Fibroblast of pulmonary artery (primary cell): ENCODE data around the gene ARCN1.

Experiments
- DNase-seq: peaks from one replicate; pipeline ENCODE4 v3.0.0-alpha.2; 2010; ENCODE audit warnings: low read depth
- H3K4me3 ChIP-seq: replicated peaks from 2 replicates; pipeline ENCODE4 v1.5.1; 2011; ENCODE audit warnings: low read depth, mild to moderate bottlenecking, control low read depth, low read length, moderate library complexity
- TF ChIP-seq, protein P1 (sequence below): IDR thresholded peaks from 2 replicates; pipeline ENCODE4 v1.5.1; 2011; ENCODE audit warnings: mild to moderate bottlenecking, control low read depth, low read length, inconsistent platforms; ENCODE audit errors: missing control alignments

Gene ARCN1

DNA sequence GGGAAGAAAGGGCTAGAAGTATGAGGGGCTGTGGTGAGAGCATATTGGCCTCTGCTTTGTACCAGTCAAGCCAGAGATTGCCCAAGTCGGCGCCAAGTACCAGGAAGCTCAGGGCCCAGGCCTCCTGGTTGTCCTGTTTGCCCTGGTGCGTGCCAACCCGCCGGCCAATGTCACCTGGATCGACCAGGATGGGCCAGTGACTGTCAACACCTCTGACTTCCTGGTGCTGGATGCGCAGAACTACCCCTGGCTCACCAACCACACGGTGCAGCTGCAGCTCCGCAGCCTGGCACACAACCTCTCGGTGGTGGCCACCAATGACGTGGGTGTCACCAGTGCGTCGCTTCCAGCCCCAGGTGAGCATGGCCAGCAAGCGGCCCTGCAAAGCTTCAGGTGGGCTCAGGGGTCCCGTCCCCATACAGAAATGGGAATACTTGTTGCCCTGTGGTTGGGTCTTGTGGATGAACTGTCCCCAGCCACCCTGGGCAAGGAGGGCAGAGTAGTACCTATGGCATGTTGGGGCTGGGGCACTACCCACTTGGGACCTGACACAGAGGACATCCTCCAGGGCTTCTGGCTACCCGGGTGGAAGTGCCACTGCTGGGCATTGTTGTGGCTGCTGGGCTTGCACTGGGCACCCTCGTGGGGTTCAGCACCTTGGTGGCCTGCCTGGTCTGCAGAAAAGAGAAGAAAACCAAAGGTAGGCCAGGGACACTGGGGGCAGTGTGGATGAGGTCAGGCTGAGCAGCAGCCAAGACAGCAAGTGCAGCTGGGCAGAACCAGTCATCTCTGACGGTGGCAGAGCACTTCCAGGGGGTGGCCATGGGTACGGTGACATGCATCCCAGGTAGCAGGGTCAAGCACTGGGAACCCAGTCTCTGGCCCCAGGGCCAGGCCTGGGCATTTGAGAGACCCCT lies 39.1 kb upstream of the ARCN1 start:
- TF ChIP-seq, protein P1, sequence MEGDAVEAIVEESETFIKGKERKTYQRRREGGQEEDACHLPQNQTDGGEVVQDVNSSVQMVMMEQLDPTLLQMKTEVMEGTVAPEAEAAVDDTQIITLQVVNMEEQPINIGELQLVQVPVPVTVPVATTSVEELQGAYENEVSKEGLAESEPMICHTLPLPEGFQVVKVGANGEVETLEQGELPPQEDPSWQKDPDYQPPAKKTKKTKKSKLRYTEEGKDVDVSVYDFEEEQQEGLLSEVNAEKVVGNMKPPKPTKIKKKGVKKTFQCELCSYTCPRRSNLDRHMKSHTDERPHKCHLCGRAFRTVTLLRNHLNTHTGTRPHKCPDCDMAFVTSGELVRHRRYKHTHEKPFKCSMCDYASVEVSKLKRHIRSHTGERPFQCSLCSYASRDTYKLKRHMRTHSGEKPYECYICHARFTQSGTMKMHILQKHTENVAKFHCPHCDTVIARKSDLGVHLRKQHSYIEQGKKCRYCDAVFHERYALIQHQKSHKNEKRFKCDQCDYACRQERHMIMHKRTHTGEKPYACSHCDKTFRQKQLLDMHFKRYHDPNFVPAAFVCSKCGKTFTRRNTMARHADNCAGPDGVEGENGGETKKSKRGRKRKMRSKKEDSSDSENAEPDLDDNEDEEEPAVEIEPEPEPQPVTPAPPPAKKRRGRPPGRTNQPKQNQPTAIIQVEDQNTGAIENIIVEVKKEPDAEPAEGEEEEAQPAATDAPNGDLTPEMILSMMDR: no peak
- no peak overlapping the region for H3K4me3 ChIP-seq
- DNase-seq: no peak

DNA sequence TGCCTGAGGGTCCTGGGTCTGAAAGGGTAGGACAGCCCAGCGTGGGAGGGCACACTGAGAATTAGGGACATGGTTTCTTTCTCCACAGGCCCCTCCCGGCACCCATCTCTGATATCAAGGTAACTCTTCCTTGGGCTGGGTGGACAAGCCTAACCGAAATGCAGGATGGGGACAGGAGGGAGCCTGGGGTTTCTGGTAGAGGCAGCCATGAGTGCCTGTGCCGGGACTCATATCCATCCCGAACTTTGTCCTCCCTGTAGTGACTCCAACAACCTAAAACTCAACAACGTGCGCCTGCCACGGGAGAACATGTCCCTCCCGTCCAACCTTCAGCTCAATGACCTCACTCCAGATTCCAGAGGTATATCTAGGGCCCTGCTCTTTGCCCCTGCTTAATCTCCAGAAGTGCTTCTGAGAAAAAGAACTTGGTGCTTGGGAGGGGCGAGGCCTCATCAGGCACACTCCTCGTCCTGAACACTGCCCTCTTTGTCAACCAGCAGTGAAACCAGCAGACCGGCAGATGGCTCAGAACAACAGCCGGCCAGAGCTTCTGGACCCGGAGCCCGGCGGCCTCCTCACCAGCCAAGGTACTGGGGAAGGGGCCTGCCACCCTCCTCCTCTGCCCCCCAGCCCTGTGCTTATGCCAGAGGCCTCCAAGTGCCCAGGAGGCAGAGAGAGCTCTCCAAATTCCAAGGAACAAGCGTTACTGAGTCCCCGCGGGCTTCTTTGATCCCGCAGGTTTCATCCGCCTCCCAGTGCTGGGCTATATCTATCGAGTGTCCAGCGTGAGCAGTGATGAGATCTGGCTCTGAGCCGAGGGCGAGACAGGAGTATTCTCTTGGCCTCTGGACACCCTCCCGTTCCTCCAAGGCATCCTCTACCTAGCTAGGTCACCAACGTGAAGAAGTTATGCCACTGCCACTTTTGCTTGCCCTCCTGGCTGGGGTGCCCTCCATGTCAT lies 38.2 kb upstream of the ARCN1 start:
- no peak for DNase-seq
- TF ChIP-seq, protein P1: no peak
- H3K4me3 ChIP-seq: no peak overlapping the region

DNA sequence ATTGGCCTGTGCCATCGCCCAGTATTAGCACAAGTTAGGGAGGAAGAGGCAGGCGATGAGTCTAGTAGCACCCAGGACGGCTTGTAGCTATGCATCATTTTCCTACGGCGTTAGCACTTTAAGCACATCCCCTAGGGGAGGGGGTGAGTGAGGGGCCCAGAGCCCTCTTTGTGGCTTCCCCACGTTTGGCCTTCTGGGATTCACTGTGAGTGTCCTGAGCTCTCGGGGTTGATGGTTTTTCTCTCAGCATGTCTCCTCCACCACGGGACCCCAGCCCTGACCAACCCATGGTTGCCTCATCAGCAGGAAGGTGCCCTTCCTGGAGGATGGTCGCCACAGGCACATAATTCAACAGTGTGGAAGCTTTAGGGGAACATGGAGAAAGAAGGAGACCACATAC lies 36.9 kb upstream of the ARCN1 start:
- no peak for DNase-seq
- H3K4me3 ChIP-seq: no peak overlapping the region
- TF ChIP-seq, protein P1: no peak

DNA sequence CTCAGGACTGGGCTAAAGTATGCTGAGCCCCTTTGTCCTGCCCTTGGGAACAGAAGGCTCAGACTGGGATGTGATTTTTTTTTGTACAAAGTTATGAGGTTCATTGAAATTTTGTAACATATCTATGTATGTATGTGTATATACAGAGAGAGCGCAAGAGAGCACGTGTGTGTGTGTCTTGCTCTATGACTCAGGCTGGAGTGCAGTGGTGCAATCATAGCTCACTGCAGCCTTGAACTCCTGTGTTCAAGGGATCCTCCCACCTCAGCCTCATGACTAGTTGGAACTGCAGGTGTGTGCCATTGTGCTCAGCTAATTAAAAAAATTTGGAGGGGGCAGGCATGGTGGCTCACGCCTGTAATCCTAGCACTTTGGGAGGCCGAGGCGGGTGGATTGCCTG lies 35.5 kb upstream of the ARCN1 start:
- TF ChIP-seq, protein P1: no peak
- no peak overlapping the region for H3K4me3 ChIP-seq
- DNase-seq: peak; percentile 9

DNA sequence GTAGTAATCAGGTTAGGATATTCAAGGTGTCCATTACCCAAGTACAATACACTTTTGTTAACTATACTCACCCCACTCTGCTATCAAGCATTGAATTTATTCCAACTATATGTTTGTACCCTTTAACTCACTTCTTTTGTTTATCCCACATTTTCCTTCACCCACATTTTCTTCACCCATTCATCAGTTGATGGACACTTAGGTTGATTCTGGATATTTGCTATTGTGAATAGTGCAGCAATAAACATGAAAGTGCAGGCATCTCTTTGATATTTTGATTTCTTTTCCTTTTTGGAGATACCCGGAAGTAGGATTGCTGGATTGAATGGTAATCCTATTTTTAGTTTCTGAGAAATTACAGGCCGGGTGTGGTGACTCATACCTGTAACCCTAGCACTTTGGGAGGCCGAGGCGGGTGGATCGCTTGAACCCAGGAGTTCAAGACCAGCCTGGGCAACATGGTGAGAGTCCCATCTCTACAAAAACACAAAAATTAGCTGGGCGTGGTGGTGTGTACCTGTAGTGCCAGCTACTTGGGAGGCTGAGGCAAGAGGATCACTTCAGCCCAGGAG lies 34.7 kb upstream of the ARCN1 start:
- DNase-seq: no peak
- no peak overlapping the region for H3K4me3 ChIP-seq
- TF ChIP-seq, protein P1: no peak

DNA sequence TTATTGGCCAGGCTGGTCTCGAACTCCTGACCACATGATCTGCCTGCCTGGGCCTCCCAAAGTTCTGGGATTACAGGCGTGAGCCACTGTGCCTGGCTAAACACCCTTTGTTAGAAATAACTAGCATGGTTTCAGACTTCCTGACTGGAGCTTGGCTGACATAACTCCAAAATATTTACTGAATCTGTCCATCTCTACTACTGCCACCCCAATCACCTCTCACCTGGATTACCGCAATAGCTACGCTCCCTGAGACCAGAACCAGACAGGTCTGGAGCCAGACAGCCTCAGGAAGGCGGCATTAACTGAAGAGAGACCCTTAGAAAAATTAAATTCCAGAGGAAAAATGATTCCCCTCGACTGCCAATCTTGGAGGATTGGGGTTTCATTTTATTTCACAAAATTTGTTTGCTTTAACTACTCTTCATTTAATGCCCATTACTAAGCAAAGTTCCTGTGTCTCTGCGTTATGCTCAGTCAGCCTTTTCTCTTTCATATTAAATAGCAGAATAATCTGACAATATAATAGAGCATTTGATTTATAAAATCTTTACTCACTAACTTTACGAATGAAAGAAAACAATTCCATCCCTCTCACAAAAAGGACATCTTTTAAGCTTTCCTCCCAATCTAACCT lies 28.1 kb upstream of the ARCN1 start:
- TF ChIP-seq, protein P1: no peak
- no peak overlapping the region for H3K4me3 ChIP-seq
- no peak for DNase-seq
